Activated CD4-positive, alpha-beta T cell treated with anti-CD3 and anti-CD28 coated beads, Interleukin-2, amount 50 U/mL, for 24 hours (primary cell): ENCODE measurements around the gene IKZF1.

Source experiments
- DNase-seq, 2 donors: peaks; one replicate each; pipeline ENCODE4 v3.0.0-alpha.2; 2020; ENCODE audit warnings: low read depth in 1 of 2, low spot score in 1 of 2

The IKZF1 gene

GRCh38 chr7:50404392-50404791 lies 99.9 kb downstream of the IKZF1 start:
- no peak for DNase-seq

- DNase-seq: no peak
Measured at GRCh38 chr7:50405221-50405620, 100.7 kb downstream of the IKZF1 start.

GRCh38 chr7:50406935-50407334 lies 102.4 kb downstream of the IKZF1 start:
- DNase-seq: no peak

- no peak for DNase-seq
Measured at GRCh38 chr7:50409856-50410745, 105.6 kb downstream of the IKZF1 start.

GRCh38 chr7:50411332-50411731 lies 106.8 kb downstream of the IKZF1 start:
- DNase-seq: no peak

GRCh38 chr7:50412973-50413372 lies 108.5 kb downstream of the IKZF1 start:
- DNase-seq: no peak

- no peak for DNase-seq
Measured at GRCh38 chr7:50413561-50413960, 109.0 kb downstream of the IKZF1 start.

GRCh38 chr7:50415844-50416364 lies 111.4 kb downstream of the IKZF1 start:
- no peak for DNase-seq

GRCh38 chr7:50416527-50417182 lies 112.1 kb downstream of the IKZF1 start:
- DNase-seq: no peak

- DNase-seq: peak in 1 of 2 donors; percentile 68
Measured at GRCh38 chr7:50418086-50418515, 113.6 kb downstream of the IKZF1 start.

GRCh38 chr7:50418526-50419290 lies 114.2 kb downstream of the IKZF1 start:
- no peak for DNase-seq

- DNase-seq: no peak
Measured at GRCh38 chr7:50421043-50421442, 116.5 kb downstream of the IKZF1 start.

GRCh38 chr7:50422858-50423257 lies 118.3 kb downstream of the IKZF1 start:
- DNase-seq: no peak

GRCh38 chr7:50423860-50424259 lies 119.3 kb downstream of the IKZF1 start:
- DNase-seq: no peak

- DNase-seq: no peak
Measured at GRCh38 chr7:50425318-50425717, 120.8 kb downstream of the IKZF1 start.

- DNase-seq: no peak
Measured at GRCh38 chr7:50426280-50427045, 121.9 kb downstream of the IKZF1 start.

GRCh38 chr7:50427518-50427917 lies 123.0 kb downstream of the IKZF1 start:
- no peak for DNase-seq

- no peak for DNase-seq
Measured at GRCh38 chr7:50428911-50429310, 124.4 kb downstream of the IKZF1 start.

GRCh38 chr7:50431316-50431715 lies 126.8 kb downstream of the IKZF1 start:
- no peak for DNase-seq

- no peak for DNase-seq
Measured at GRCh38 chr7:50431722-50432305, 127.3 kb downstream of the IKZF1 start.
